Prostate gland (tissue), 2 donors: ENCODE data around the gene TNFSF12.

Experiments used
- POLR2A ChIP-seq: fragments of 450-650 bp; IDR thresholded peaks from one replicate; pipeline ENCODE4 v1.6.1; 2016; ENCODE audit warnings: antibody characterized with exemption, mild to moderate bottlenecking
- POLR2AphosphoS5 ChIP-seq: sonication (generic); formaldehyde crosslinking; IDR thresholded peaks from one replicate; pipeline ENCODE4 v1.6.1; 2017; ENCODE audit warnings: antibody characterized with exemption
- TF ChIP-seq, protein P1 (sequence below), 4 experiments: fragments of 200-600 bp in 2 of 4; fragments of 450-650 bp in 2 of 4; sonication (generic) in 2 of 4; IDR thresholded peaks; 1 replicate in 3 of 4; 2 replicates in 1 of 4; pipeline ENCODE4 v1.5.1; 2016 to 2019; ENCODE audit warnings: antibody characterized with exemption in 4 of 4, mild to moderate bottlenecking in 2 of 4, moderate library complexity in 2 of 4

DNA sequence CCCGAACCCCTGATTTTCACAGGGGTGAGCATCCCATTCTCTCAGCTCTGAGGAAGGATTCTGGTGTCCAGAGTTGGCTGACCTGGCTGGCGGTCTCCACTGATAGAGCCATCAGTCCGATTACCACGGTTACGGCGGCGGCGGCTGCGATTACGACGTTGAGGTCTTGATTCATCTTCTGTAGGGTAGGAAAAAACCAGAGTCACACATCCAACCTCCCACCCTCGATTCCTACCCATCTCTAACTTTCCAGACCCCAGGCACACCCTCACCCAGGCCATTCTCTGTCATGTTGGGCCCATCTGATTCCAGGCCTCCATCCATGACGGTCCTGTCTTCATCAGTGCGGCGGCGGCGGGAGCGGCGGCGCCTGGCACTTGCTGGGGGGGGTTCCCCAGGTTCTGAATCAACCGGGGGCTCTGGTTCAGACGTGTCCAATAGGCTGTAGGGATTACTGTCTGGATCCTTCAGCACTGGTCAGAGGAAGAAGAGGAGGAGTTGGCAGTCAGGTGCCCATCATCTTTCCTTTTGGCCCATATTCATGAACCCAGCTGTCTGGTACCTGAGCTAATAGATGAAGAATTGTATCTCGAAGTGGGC, 43.7 kb downstream of the TNFSF12 start:
- TF ChIP-seq, protein P1, sequence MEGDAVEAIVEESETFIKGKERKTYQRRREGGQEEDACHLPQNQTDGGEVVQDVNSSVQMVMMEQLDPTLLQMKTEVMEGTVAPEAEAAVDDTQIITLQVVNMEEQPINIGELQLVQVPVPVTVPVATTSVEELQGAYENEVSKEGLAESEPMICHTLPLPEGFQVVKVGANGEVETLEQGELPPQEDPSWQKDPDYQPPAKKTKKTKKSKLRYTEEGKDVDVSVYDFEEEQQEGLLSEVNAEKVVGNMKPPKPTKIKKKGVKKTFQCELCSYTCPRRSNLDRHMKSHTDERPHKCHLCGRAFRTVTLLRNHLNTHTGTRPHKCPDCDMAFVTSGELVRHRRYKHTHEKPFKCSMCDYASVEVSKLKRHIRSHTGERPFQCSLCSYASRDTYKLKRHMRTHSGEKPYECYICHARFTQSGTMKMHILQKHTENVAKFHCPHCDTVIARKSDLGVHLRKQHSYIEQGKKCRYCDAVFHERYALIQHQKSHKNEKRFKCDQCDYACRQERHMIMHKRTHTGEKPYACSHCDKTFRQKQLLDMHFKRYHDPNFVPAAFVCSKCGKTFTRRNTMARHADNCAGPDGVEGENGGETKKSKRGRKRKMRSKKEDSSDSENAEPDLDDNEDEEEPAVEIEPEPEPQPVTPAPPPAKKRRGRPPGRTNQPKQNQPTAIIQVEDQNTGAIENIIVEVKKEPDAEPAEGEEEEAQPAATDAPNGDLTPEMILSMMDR (IDR thresholded peaks at IDR 0.05): no peak
- TF ChIP-seq POLR2AphosphoS5 (no peak), POLR2A (no peak)
